Neural progenitor cell (in vitro differentiated cells): ENCODE measurements around the gene NLGN2. TPM values are rescaled to one million over a fixed set of nuclear protein-coding genes. Genes with fewer than 3 reads are reported as not detected.

ENCODE experiments used
- DNase-seq: peaks from one replicate; pipeline ENCODE4 v3.0.0-alpha.2; 2016; ENCODE audit warnings: low spot score
- H2AFZ ChIP-seq: fragments of 200-600 bp; sonication (generic); replicated peaks from 2 replicates; pipeline ENCODE4 v1.6.1; 2016; ENCODE audit warnings: antibody characterized with exemption
- H3F3A ChIP-seq: fragments of 200-600 bp; sonication (generic); 2 replicates; pipeline ENCODE4 v1.6.1; 2016; ENCODE audit warnings: antibody characterized with exemption, low read depth
- H3K27ac ChIP-seq: fragments of 200-600 bp; sonication (generic); 2 replicates; pipeline ENCODE4 v1.5.1; 2016; ENCODE audit warnings: mild to moderate bottlenecking
- H3K27me3 ChIP-seq: fragments of 200-600 bp; sonication (generic); 2 replicates; pipeline ENCODE4 v1.6.1; 2016; ENCODE audit warnings: mild to moderate bottlenecking, moderate library complexity
- H3K36me3 ChIP-seq: fragments of 200-600 bp; sonication (generic); 2 replicates; pipeline ENCODE4 v1.5.1; 2016
- H3K4me1 ChIP-seq: fragments of 200-600 bp; sonication (generic); 2 replicates; pipeline ENCODE4 v1.6.1; 2016; ENCODE audit warnings: mixed run types
- H3K4me2 ChIP-seq: fragments of 200-600 bp; sonication (generic); 2 replicates; pipeline ENCODE4 v1.6.1; 2016
- H3K4me3 ChIP-seq: fragments of 200-600 bp; sonication (generic); 2 replicates; pipeline ENCODE4 v1.5.1; 2016
- H3K79me2 ChIP-seq: fragments of 200-600 bp; sonication (generic); 2 replicates; pipeline ENCODE4 v1.6.1; 2016; ENCODE audit warnings: low read depth
- H3K9ac ChIP-seq: fragments of 200-600 bp; sonication (generic); 2 replicates; pipeline ENCODE4 v1.6.1; 2016
- H3K9me3 ChIP-seq: fragments of 200-600 bp; sonication (generic); 2 replicates; pipeline ENCODE4 v1.5.1; 2016; ENCODE audit warnings: low read depth
- H4K20me1 ChIP-seq: fragments of 200-600 bp; sonication (generic); 2 replicates; pipeline ENCODE4 v1.6.1; 2016; ENCODE audit warnings: low read depth
- H3K27ac Mint-ChIP-seq: 3 replicates; pipeline ENCODE4 v1.8.0; 2021; ENCODE audit warnings: mixed read lengths
- H3K27me3 Mint-ChIP-seq: 2 replicates; pipeline ENCODE4 v1.8.0; 2022; ENCODE audit warnings: low read depth, mild to moderate bottlenecking, inconsistent platforms, moderate library complexity, mixed read lengths; ENCODE audit not compliant: insufficient read depth
- H3K36me3 Mint-ChIP-seq: 3 replicates; pipeline ENCODE4 v1.8.0; 2021; ENCODE audit warnings: mixed read lengths
- H3K4me1 Mint-ChIP-seq: 3 replicates; pipeline ENCODE4 v1.8.0; 2021; ENCODE audit warnings: mixed read lengths
- H3K4me3 Mint-ChIP-seq: 3 replicates; pipeline ENCODE4 v1.8.0; 2021; ENCODE audit warnings: mild to moderate bottlenecking, moderate library complexity, mixed read lengths
- H3K9me3 Mint-ChIP-seq: 3 replicates; pipeline ENCODE4 v1.8.0; 2020; ENCODE audit warnings: mixed read lengths
- EZH2 ChIP-seq: fragments of 200-600 bp; sonication (generic); IDR thresholded peaks from 2 replicates; pipeline ENCODE4 v1.6.1; 2017; ENCODE audit warnings: antibody characterized with exemption, mild to moderate bottlenecking, moderate library complexity
- EZH2phosphoT487 ChIP-seq: fragments of 200-600 bp; sonication (generic); IDR thresholded peaks from 2 replicates; pipeline ENCODE4 v1.6.1; 2017; ENCODE audit warnings: antibody characterized with exemption
- total RNA-seq: library from RNA; depleted of rRNA; stranded (reverse); fragments of >200 nt; gene quantifications from 2 replicates; pipeline ENCODE4 v1.2.3, GENCODE V29; 2015; ENCODE audit warnings: low replicate concordance
- TF ChIP-seq, protein P1 (sequence below): fragments of 200-600 bp; sonication (generic); IDR thresholded peaks from 2 replicates; pipeline ENCODE4 v1.5.1; 2017; ENCODE audit warnings: antibody characterized with exemption, mild to moderate bottlenecking

Gene NLGN2
- total RNA-seq, 1 donor from 2014 or later = 13.9 TPM

DNA sequence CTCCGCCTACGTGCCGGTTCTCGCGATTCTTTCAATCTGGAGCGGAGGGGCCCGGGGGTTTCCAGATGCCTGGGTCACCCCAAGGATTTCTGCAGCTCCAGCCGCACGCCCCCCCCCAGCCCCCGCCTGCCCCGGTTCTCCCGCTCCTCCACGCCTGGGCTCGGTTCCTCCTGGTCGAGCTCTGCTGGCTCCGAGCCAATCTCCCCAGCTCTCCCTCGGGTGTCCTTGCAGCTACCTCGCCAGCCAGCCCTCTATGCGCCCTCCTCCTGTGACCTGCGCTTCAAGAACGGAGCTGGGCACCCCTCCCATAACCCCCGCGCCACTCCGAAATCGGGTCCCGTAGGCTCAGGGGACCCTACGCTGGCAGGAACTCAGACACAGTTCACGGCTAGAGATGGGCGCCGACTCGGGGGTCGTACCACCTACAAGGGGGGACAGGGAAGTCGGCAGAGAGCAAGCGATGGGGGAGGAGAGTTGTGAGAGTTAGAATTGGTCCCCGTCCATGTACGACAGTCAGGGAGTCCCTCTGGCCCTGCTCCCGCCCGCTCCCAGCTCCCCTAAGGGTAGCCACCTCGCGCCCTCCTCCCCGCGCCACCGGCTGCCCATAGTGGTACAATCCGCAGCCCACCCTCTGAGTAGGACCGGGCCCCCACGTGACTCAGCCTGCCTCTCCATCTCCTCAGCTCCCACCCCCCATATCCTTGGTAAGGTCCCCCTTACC, 32.6 kb downstream of the NLGN2 start:
- H4K20me1 ChIP-seq = no peaks in the 10 kb centered on the region
- no peaks in the 10 kb centered on the region for H3K79me2 ChIP-seq
- peak; percentile 73 for DNase-seq
- H3K4me1 ChIP-seq = peaks cover 26% of the 10 kb centered on the region
- peak overlapping the region; percentile 81 for H2AFZ ChIP-seq
- no peaks in the 10 kb centered on the region for H3K9me3 ChIP-seq
- H3K36me3 ChIP-seq = no peaks in the 10 kb centered on the region
- H3F3A ChIP-seq = peaks cover 57% of the 10 kb centered on the region
- TF ChIP-seq, protein P1, sequence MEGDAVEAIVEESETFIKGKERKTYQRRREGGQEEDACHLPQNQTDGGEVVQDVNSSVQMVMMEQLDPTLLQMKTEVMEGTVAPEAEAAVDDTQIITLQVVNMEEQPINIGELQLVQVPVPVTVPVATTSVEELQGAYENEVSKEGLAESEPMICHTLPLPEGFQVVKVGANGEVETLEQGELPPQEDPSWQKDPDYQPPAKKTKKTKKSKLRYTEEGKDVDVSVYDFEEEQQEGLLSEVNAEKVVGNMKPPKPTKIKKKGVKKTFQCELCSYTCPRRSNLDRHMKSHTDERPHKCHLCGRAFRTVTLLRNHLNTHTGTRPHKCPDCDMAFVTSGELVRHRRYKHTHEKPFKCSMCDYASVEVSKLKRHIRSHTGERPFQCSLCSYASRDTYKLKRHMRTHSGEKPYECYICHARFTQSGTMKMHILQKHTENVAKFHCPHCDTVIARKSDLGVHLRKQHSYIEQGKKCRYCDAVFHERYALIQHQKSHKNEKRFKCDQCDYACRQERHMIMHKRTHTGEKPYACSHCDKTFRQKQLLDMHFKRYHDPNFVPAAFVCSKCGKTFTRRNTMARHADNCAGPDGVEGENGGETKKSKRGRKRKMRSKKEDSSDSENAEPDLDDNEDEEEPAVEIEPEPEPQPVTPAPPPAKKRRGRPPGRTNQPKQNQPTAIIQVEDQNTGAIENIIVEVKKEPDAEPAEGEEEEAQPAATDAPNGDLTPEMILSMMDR = no peak
- no peak for TF ChIP-seq EZH2
- TF ChIP-seq EZH2phosphoT487 = no peak
- H3K27ac ChIP-seq = no peak overlapping the region
- Mint-ChIP-seq H3K4me1 (peaks cover 53% of the 10 kb centered on the region), H3K27ac (peak overlapping the region; percentile 99), H3K4me3 (peak overlapping the region; percentile 96), H3K27me3 (peaks cover 35% of the 10 kb centered on the region), H3K36me3 (no peaks in the 10 kb centered on the region), H3K9me3 (no peaks in the 10 kb centered on the region)
- peak overlapping the region; percentile 74 for H3K4me3 ChIP-seq
- H3K27me3 ChIP-seq = peaks cover 70% of the 10 kb centered on the region
- peak overlapping the region; percentile 53 for H3K9ac ChIP-seq
- peak overlapping the region; percentile 93 for H3K4me2 ChIP-seq

DNA sequence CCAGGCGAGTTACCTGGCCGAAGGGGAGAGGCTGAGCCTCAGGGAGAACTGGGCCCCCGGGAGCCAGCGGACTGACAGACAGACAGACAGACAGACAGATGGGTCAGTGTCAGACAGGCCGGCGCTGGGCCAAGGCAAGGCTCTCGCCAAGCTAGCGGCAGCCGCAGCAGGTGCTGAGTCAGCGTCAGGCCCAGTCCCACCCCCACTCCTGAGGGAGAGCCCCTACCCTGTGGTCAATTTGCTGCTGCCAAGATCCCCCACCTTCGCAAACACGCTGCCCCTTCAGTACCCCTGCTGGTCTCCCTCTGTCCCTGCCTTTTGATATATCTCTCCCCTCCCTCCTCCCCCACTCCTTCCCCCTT, 33.2 kb downstream of the NLGN2 start:
- Mint-ChIP-seq H3K4me1 (peaks cover 56% of the 10 kb centered on the region), H3K27me3 (peaks cover 33% of the 10 kb centered on the region), H3K27ac (peak overlapping the region; percentile 99), H3K36me3 (no peaks in the 10 kb centered on the region), H3K9me3 (no peaks in the 10 kb centered on the region), H3K4me3 (peak overlapping the region; percentile 96)
- H3K27ac ChIP-seq = no peak overlapping the region
- peaks cover 57% of the 10 kb centered on the region for H3F3A ChIP-seq
- no peaks in the 10 kb centered on the region for H3K36me3 ChIP-seq
- H3K9me3 ChIP-seq = no peaks in the 10 kb centered on the region
- peaks cover 26% of the 10 kb centered on the region for H3K4me1 ChIP-seq
- H4K20me1 ChIP-seq = no peaks in the 10 kb centered on the region
- peak overlapping the region; percentile 93 for H3K4me2 ChIP-seq
- no peak overlapping the region for H3K9ac ChIP-seq
- no peaks in the 10 kb centered on the region for H3K79me2 ChIP-seq
- H3K4me3 ChIP-seq = peak overlapping the region; percentile 74
- peaks cover 65% of the 10 kb centered on the region for H3K27me3 ChIP-seq
- H2AFZ ChIP-seq = peak overlapping the region; percentile 81
- DNase-seq = peak; percentile 66
- no peak for TF ChIP-seq EZH2
- TF ChIP-seq, protein P1 = peak; percentile 13

DNA sequence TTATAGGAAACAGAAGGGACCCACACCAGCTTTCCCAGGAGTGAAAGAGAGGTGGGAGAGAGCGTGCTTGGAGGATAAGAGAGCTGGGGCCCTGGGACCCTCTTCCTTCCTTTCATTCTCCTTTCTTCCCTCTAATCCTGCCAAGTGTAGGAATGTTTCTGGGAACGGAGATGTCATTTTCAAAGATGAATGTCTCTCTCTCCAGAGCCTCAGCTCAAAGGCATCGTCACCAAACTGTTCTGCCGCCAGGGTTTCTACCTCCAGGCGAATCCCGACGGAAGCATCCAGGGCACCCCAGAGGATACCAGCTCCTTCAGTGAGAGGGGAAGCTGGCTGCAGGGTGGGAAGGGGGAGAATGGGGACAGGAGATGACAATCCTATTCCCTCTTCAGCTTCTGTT, 33.6 kb downstream of the NLGN2 start:
- no peak for DNase-seq
- Histone ChIP-seq H3K36me3 (no peaks in the 10 kb centered on the region), H3K9ac (no peak overlapping the region), H3K27me3 (peaks cover 61% of the 10 kb centered on the region), H3K79me2 (no peaks in the 10 kb centered on the region), H3K27ac (no peak overlapping the region), H3K9me3 (no peaks in the 10 kb centered on the region), H3K4me2 (peak overlapping the region; percentile 93), H2AFZ (no peak overlapping the region), H3K4me1 (peaks cover 26% of the 10 kb centered on the region), H4K20me1 (no peaks in the 10 kb centered on the region), H3F3A (peaks cover 55% of the 10 kb centered on the region), H3K4me3 (peak overlapping the region; percentile 74)
- Mint-ChIP-seq H3K27me3 (peaks cover 28% of the 10 kb centered on the region), H3K9me3 (no peaks in the 10 kb centered on the region), H3K27ac (no peak overlapping the region), H3K4me1 (peaks cover 56% of the 10 kb centered on the region), H3K4me3 (peak overlapping the region; percentile 96), H3K36me3 (no peaks in the 10 kb centered on the region)
- TF ChIP-seq EZH2phosphoT487 (no peak), EZH2 (no peak)
- TF ChIP-seq, protein P1 = no peak
